ENCODE data around the gene COL6A1. TPM values are rescaled to one million over a fixed set of nuclear protein-coding genes. Genes with fewer than 3 reads are reported as not detected.

Gene COL6A1
- total RNA-seq, 1 donor from 2014 or later: 65.5 TPM

DNA sequence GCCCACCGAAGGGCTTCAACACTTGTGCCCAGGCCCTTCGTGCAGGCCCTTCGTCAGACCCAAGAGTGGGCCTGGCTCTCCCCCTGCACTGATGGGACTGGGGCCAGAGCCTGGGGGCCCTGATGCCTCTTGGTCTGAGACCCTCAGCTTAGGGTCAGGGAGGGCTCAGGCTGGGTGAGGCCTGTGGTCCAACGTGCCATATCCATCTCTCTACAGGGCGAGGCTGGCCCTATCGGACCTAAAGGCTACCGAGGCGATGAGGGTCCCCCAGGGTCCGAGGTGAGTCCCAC lies 15.6 kb downstream of the COL6A1 start:
- Mint-ChIP-seq H3K4me1 (ENCODE audit: unreplicated experiment) (no peaks in the 10 kb centered on the region), H3K4me3 (ENCODE audit: unreplicated experiment) (no peak overlapping the region), H3K9me3 (ENCODE audit: unreplicated experiment) (no peaks in the 10 kb centered on the region), H3K27me3 (ENCODE audit: unreplicated experiment) (no peaks in the 10 kb centered on the region), H3K27ac (ENCODE audit: unreplicated experiment) (no peak overlapping the region), H3K36me3 (ENCODE audit: low read depth, unreplicated experiment) (no peaks in the 10 kb centered on the region)
- TF ChIP-seq, protein P1, sequence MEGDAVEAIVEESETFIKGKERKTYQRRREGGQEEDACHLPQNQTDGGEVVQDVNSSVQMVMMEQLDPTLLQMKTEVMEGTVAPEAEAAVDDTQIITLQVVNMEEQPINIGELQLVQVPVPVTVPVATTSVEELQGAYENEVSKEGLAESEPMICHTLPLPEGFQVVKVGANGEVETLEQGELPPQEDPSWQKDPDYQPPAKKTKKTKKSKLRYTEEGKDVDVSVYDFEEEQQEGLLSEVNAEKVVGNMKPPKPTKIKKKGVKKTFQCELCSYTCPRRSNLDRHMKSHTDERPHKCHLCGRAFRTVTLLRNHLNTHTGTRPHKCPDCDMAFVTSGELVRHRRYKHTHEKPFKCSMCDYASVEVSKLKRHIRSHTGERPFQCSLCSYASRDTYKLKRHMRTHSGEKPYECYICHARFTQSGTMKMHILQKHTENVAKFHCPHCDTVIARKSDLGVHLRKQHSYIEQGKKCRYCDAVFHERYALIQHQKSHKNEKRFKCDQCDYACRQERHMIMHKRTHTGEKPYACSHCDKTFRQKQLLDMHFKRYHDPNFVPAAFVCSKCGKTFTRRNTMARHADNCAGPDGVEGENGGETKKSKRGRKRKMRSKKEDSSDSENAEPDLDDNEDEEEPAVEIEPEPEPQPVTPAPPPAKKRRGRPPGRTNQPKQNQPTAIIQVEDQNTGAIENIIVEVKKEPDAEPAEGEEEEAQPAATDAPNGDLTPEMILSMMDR (IDR thresholded peaks at IDR 0.05; ENCODE audit: unreplicated experiment): no peak
- DNase-seq (ENCODE audit: low spot score): no peak

GRCh38 chr21:45997495-45998275 lies 16.1 kb downstream of the COL6A1 start:
- Mint-ChIP-seq H3K4me1 (ENCODE audit: unreplicated experiment) (no peaks in the 10 kb centered on the region), H3K27me3 (ENCODE audit: unreplicated experiment) (no peaks in the 10 kb centered on the region), H3K36me3 (ENCODE audit: low read depth, unreplicated experiment) (no peaks in the 10 kb centered on the region), H3K9me3 (ENCODE audit: unreplicated experiment) (no peaks in the 10 kb centered on the region), H3K4me3 (ENCODE audit: unreplicated experiment) (no peak overlapping the region), H3K27ac (ENCODE audit: unreplicated experiment) (no peak overlapping the region)
- TF ChIP-seq, protein P1 (IDR thresholded peaks at IDR 0.05; ENCODE audit: unreplicated experiment): no peak
- DNase-seq (ENCODE audit: low spot score): peak; percentile 3

DNA sequence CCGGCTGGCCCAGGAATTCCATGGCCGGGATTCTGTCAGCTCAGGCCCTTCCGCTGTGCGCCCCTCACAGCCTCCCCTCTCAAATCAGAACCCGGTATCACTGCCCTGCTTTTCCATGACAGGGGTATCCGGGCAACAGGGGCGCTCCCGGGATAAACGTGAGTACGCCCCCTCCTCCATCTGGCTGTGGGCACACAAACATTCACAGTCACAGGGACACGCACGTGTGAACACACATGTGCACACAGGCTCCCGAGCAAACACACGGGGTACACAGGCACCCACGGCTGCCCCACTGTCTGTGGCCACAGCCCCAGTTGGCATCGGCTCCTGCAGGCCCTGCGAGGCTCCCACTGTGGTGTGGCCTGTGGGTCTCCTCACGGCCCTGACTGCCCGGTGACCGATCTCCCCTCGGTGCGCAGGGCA lies 16.7 kb downstream of the COL6A1 start:
- TF ChIP-seq, protein P1 (IDR thresholded peaks at IDR 0.05; ENCODE audit: unreplicated experiment): no peak
- H3K9me3 Mint-ChIP-seq (ENCODE audit: unreplicated experiment): no peaks in the 10 kb centered on the region
- H3K4me3 Mint-ChIP-seq (ENCODE audit: unreplicated experiment): no peak overlapping the region
- no peaks in the 10 kb centered on the region for H3K4me1 Mint-ChIP-seq (ENCODE audit: unreplicated experiment)
- peak overlapping the region; percentile 24 for H3K27ac Mint-ChIP-seq (ENCODE audit: unreplicated experiment)
- no peaks in the 10 kb centered on the region for H3K36me3 Mint-ChIP-seq (ENCODE audit: low read depth, unreplicated experiment)
- no peaks in the 10 kb centered on the region for H3K27me3 Mint-ChIP-seq (ENCODE audit: unreplicated experiment)
- DNase-seq (ENCODE audit: low spot score): no peak

GRCh38 chr21:45998871-45999580 lies 17.5 kb downstream of the COL6A1 start:
- Mint-ChIP-seq H3K4me1 (ENCODE audit: unreplicated experiment) (no peaks in the 10 kb centered on the region), H3K27me3 (ENCODE audit: unreplicated experiment) (no peaks in the 10 kb centered on the region), H3K9me3 (ENCODE audit: unreplicated experiment) (no peaks in the 10 kb centered on the region), H3K27ac (ENCODE audit: unreplicated experiment) (peak overlapping the region; percentile 24), H3K36me3 (ENCODE audit: low read depth, unreplicated experiment) (no peaks in the 10 kb centered on the region), H3K4me3 (ENCODE audit: unreplicated experiment) (no peak overlapping the region)
- TF ChIP-seq, protein P1 (IDR thresholded peaks at IDR 0.05; ENCODE audit: unreplicated experiment): no peak
- peak; percentile 3 for DNase-seq (ENCODE audit: low spot score)

- Mint-ChIP-seq H3K36me3 (ENCODE audit: low read depth, unreplicated experiment) (peaks cover 1% of the 10 kb centered on the region), H3K27me3 (ENCODE audit: unreplicated experiment) (peaks cover 1% of the 10 kb centered on the region), H3K4me3 (ENCODE audit: unreplicated experiment) (peak overlapping the region; percentile 29), H3K4me1 (ENCODE audit: unreplicated experiment) (no peaks in the 10 kb centered on the region), H3K27ac (ENCODE audit: unreplicated experiment) (no peak overlapping the region), H3K9me3 (ENCODE audit: unreplicated experiment) (no peaks in the 10 kb centered on the region)
- TF ChIP-seq, protein P1 (IDR thresholded peaks at IDR 0.05; ENCODE audit: unreplicated experiment): no peak
- DNase-seq (ENCODE audit: low spot score): no peak
Measured at GRCh38 chr21:45999581-46000181, 18.1 kb downstream of the COL6A1 start.

Data from endothelial cell (in vitro differentiated cells).